ENCODE measurements around the gene STYXL1.

GRCh38 chr7:75982306-75983064 is 65.3 kb downstream of the STYXL1 start:
- TF ChIP-seq CTCF (conservative IDR thresholded peaks at IDR 0.05) (no peak), ZFX (IDR thresholded peaks at IDR 0.05) (no peak)

Data from C4-2B (cell line).